PC-9 (cell line): ENCODE results near the gene LHX6. TPM values are rescaled to one million over a fixed set of nuclear protein-coding genes. Genes with fewer than 3 reads are reported as not detected.
A peak's percentile ranks its signal among the peaks of the same experiment; 100 is the strongest.

Experiments used
- Bru-seq: library from RNA; stranded (reverse); fragments of 400-500 nt; gene quantifications from one replicate; lab custom pipeline; 2021; lab: Mats Ljungman, UMichigan
- BruChase-seq, 2 experiments: library from RNA; stranded (reverse); fragments of 400-500 nt; gene quantifications; one replicate each; lab custom pipeline; 2021; lab: Mats Ljungman, UMichigan
- BruUV-seq: library from RNA; stranded (reverse); fragments of 400-500 nt; replicated peaks from 2 replicates; lab custom pipeline; 2021; lab: Mats Ljungman, UMichigan
- CTCF ChIA-PET: fragments of 300-600 bp; sonication (Branson Sonifier 250); formaldehyde crosslinking; loops from one replicate; lab custom pipeline; 2022; ENCODE audit warnings: antibody characterized with exemption; lab: Charles Lee
- POLR2A ChIA-PET: fragments of 300-600 bp; sonication (Branson Sonifier 250); formaldehyde crosslinking; loops from one replicate; lab custom pipeline; 2022; ENCODE audit warnings: antibody characterized with exemption; ENCODE audit not compliant: unreplicated experiment; lab: Charles Lee
- DNase-seq, 2 experiments: peaks; one replicate each; pipeline versions ENCODE4 v3.0.0 to v3.0.0-alpha.2; 2015 to 2022; ENCODE audit warnings: mixed read lengths in 1 of 2
- H2AFZ ChIP-seq: fragments of 200-600 bp; sonication (generic); 2 replicates; pipeline ENCODE4 v1.8.1; 2017; ENCODE audit warnings: antibody characterized with exemption
- H3F3A ChIP-seq: fragments of 200-600 bp; sonication (generic); 2 replicates; pipeline ENCODE4 v1.8.1; 2017; ENCODE audit warnings: antibody characterized with exemption, mild to moderate bottlenecking, low read depth; ENCODE audit not compliant: insufficient read depth
- H3K27ac ChIP-seq: fragments of 200-600 bp; sonication (generic); 2 replicates; pipeline ENCODE4 v1.6.1; 2016; ENCODE audit warnings: mixed run types
- H3K27me3 ChIP-seq: fragments of 200-600 bp; sonication (generic); 2 replicates; pipeline ENCODE4 v1.6.1; 2016; ENCODE audit warnings: low read depth, mixed run types; ENCODE audit not compliant: insufficient read depth
- H3K36me3 ChIP-seq: fragments of 200-600 bp; sonication (generic); 2 replicates; pipeline ENCODE4 v1.6.1; 2016; ENCODE audit warnings: low read depth, mixed run types
- H3K4me1 ChIP-seq: fragments of 200-600 bp; sonication (generic); replicated peaks from 2 replicates; pipeline ENCODE4 v1.6.1; 2016; ENCODE audit warnings: mixed run types; ENCODE audit not compliant: insufficient read depth
- H3K4me2 ChIP-seq: fragments of 200-600 bp; sonication (generic); 2 replicates; pipeline ENCODE4 v1.6.1; 2017; ENCODE audit warnings: mixed run types
- H3K4me3 ChIP-seq: fragments of 200-600 bp; sonication (generic); 2 replicates; pipeline ENCODE4 v1.6.1; 2016; ENCODE audit warnings: mixed run types
- H3K79me2 ChIP-seq: fragments of 200-600 bp; sonication (generic); 2 replicates; pipeline ENCODE4 v1.6.1; 2017; ENCODE audit warnings: low read depth, mixed run types
- H3K9me2 ChIP-seq: fragments of 200-600 bp; sonication (generic); 2 replicates; pipeline ENCODE4 v1.8.1; 2017; ENCODE audit warnings: mild to moderate bottlenecking; ENCODE audit not compliant: insufficient read depth
- H3K9me3 ChIP-seq: fragments of 200-600 bp; sonication (generic); 2 replicates; pipeline ENCODE4 v1.8.1; 2016; ENCODE audit warnings: low read depth; ENCODE audit not compliant: insufficient read depth
- H4K20me1 ChIP-seq: fragments of 200-600 bp; sonication (generic); 2 replicates; pipeline ENCODE4 v1.8.1; 2017; ENCODE audit not compliant: insufficient read depth
- EZH2 ChIP-seq: fragments of 200-600 bp; sonication (generic); IDR thresholded peaks from 2 replicates; pipeline ENCODE4 v1.8.0; 2017; ENCODE audit warnings: antibody characterized with exemption, low read depth
- intact Hi-C: fragments of 100-400 bp; cut with micrococcal nuclease; formaldehyde crosslinking; loops from one replicate; pipeline ENCODE4 v1.10.0; 2022; ENCODE audit not compliant: unreplicated experiment
- long read RNA-seq: library from polyadenylated mRNA; stranded (forward); transcript quantifications from one replicate; pipeline ENCODE4 v2.0.0, GENCODE V29; 2022
- total RNA-seq: library from RNA; stranded (reverse); gene quantifications from 2 replicates; pipeline ENCODE4 v1.2.3, GENCODE V29; 2021
- TF ChIP-seq, protein P1 (sequence below): fragments of 200-600 bp; sonication (generic); conservative IDR thresholded peaks from 2 replicates; pipeline ENCODE4 v1.6.1; 2017; ENCODE audit warnings: mixed run types, antibody characterized with exemption, mild to moderate bottlenecking, moderate library complexity

Gene LHX6
- total RNA-seq (0.48 TPM in 1 of 2 replicates, not detected in the other), Bru-seq, nascent RNA (percentile 11 among the genes with signal in this experiment), BruChase-seq, experiment 1, labeled RNA remaining after a 2-hour chase (percentile 11 among the genes with signal in this experiment), BruChase-seq, experiment 2, labeled RNA remaining after a 6-hour chase (percentile 6 among the genes with signal in this experiment)
- long read RNA-seq, partial matches to known transcripts, result 0 of 1 reads
- long read RNA-seq, other reads (novel, unspliced or antisense), result 0 of 1 reads

DNA sequence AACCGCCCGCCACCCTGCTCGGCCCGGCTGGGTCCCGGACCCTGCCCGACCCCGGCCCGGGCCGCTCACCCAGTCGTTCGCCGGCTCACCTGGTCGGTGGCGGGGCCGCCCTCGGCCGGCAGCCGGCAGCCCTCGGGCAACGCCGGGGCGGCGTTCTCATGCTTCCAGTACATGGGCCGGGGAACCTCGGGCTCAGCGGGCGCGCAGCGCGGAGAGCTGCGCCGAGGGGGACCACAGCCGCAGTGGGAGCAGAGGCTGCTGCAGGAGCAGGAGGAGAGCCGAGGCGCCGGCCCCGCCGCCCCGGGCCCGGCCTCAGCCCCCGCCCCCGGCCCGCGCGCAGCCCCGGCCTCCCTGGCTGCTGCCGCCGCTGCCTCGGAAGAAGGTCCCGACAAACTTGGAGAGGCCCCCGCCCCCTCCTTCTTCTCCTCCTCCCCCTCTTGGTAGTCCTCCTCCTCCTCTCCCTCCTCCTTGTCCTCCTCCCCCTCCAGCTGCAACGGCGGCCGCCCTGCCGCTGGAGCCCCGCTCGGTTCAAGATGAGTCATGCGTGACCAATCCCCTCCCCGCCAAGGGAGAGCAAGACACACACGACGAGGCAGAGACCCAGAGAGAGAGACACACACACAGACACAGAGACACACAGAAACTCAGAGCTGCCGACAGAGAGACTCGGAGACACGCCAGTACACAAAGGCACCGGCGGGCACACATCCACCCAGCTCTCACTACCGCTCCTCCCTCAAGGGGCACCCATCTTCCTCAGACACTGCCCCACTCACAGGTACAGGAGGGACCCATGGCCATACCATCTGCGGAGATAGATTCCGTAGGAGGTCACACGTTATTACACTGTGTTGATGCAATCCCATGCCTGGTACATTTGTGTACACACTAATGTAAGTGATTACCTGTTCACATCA is at the start of gene LHX6:
Gene LHX6 (minus strand): TSS at position 390 of the 917 bp plus-strand sequence. CDS start 217 bp downstream, at position 173.
- no peak for TF ChIP-seq EZH2
- TF ChIP-seq, protein P1, sequence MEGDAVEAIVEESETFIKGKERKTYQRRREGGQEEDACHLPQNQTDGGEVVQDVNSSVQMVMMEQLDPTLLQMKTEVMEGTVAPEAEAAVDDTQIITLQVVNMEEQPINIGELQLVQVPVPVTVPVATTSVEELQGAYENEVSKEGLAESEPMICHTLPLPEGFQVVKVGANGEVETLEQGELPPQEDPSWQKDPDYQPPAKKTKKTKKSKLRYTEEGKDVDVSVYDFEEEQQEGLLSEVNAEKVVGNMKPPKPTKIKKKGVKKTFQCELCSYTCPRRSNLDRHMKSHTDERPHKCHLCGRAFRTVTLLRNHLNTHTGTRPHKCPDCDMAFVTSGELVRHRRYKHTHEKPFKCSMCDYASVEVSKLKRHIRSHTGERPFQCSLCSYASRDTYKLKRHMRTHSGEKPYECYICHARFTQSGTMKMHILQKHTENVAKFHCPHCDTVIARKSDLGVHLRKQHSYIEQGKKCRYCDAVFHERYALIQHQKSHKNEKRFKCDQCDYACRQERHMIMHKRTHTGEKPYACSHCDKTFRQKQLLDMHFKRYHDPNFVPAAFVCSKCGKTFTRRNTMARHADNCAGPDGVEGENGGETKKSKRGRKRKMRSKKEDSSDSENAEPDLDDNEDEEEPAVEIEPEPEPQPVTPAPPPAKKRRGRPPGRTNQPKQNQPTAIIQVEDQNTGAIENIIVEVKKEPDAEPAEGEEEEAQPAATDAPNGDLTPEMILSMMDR, result no peak

DNA sequence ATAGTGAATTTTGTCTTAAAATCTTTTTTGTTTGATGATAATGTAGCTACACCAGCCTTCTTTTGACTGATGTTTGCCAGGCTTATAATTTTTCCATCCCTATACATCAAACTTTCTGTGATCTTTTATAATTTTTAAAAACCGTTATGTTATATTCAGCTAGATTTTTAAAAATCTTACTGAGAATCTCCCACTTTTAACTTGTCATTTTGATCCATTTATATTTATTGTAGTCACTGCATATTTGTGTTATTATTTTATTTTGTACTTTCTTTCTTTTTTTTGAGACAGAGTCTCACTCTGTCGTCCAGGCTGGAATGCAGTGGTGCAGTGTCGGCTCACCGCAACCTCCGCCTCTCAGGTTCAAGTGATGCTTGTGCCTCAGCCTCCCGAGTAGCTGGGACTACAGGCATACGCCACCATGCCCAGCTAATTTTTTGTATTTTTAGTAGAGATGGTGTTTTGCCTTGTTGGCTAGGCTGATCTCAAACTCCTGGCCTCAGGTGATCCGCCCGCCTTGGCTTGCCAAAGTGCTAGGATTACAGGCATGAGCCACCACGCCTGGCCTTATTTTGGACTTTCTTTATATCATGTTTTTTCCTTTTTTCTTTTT is 48.6 kb upstream of the LHX6 start:
- 0 out of 2 replicates have a peak, but pooled peaks cover 4% of the 10 kb centered on the region for H3F3A ChIP-seq
- no peak for DNase-seq
- no peak overlapping the region for H3K4me2 ChIP-seq
- no peaks in the 10 kb centered on the region; the same call in 1 of the 2 replicates for H3K4me1 ChIP-seq
- H4K20me1 ChIP-seq, result peaks cover 35% of the 10 kb centered on the region
- POLR2A ChIA-PET, result no interaction called here
- H3K9me2 ChIP-seq, result no peaks in the 10 kb centered on the region
- H3K27me3 ChIP-seq, result no peaks in the 10 kb centered on the region
- no peak overlapping the region for H2AFZ ChIP-seq
- TF ChIP-seq EZH2, result no peak
- TF ChIP-seq, protein P1, result no peak
- intact Hi-C loops, result no loop called here
- BruUV-seq, result no TSS peak
- H3K27ac ChIP-seq, result no peak overlapping the region
- H3K9me3 ChIP-seq, result peaks cover 22% of the 10 kb centered on the region; the same call in 1 of the 2 replicates
- no peak overlapping the region for H3K4me3 ChIP-seq
- CTCF ChIA-PET, result no interaction called here
- peaks cover 72% of the 10 kb centered on the region for H3K79me2 ChIP-seq
- H3K36me3 ChIP-seq, result peaks cover 68% of the 10 kb centered on the region

More for the DNA sequence above, at the start of gene LHX6:
- Histone ChIP-seq H3K4me2 (no peak within 1 kb of the TSS), H2AFZ (no peak within 1 kb of the TSS), H3K27me3 (peaks cover 38% of the 10 kb centered on the region), H4K20me1 (no peaks in the 10 kb centered on the region), H3K36me3 (no peaks in the 10 kb centered on the region), H3K4me1 (no peaks in the 10 kb centered on the region), H3K4me3 (no peak within 1 kb of the TSS), H3K79me2 (no peaks in the 10 kb centered on the region), H3K9me3 (no peaks in the 10 kb centered on the region), H3F3A (no peaks in the 10 kb centered on the region), H3K27ac (no peak within 1 kb of the TSS), H3K9me2 (no peaks in the 10 kb centered on the region)
- ChIA-PET POLR2A (no interaction called here), CTCF (interaction anchor here (0.7 kb wide), 1 partner anchor 726 kb away, joined by 4 read pairs; no protein-coding TSS in a partner anchor)
- no TSS peak for BruUV-seq
- intact Hi-C loops, result no loop called here
- peak in 1 of 2 experiments; percentile 16 for DNase-seq

DNA sequence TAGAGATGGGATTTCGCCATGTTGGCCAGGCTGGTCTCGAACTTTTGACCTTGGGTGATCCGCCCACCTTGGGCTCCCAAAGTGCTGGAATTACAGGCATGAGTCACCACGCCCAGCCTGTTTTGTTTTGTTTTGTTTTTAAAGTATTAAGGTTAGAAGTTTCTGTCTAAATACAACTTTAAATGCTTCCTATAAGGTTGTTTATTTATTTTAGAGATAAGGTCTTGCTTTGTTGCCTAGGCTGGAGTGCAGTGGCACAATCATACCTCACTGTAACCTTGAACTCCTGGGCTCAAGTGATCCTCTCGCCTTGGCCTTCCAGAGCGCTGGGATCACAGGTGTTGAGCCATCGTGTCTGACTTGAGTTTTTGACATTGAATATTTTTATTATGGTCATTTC is 47.3 kb upstream of the LHX6 start:
- POLR2A ChIA-PET, result no interaction called here
- TF ChIP-seq, protein P1, result no peak
- no peak for TF ChIP-seq EZH2
- peaks cover 8% of the 10 kb centered on the region; the same call in 1 of the 2 replicates for H3F3A ChIP-seq
- H3K9me2 ChIP-seq, result no peaks in the 10 kb centered on the region
- no peak overlapping the region for H2AFZ ChIP-seq
- H4K20me1 ChIP-seq, result peaks cover 35% of the 10 kb centered on the region
- peaks cover 65% of the 10 kb centered on the region for H3K36me3 ChIP-seq
- no peak overlapping the region for H3K27ac ChIP-seq
- no peaks in the 10 kb centered on the region; the same call in 1 of the 2 replicates for H3K4me1 ChIP-seq
- no peak overlapping the region for H3K4me2 ChIP-seq
- H3K9me3 ChIP-seq, result peaks cover 22% of the 10 kb centered on the region; the same call in 1 of the 2 replicates
- no TSS peak for BruUV-seq
- intact Hi-C loops, result no loop called here
- peaks cover 85% of the 10 kb centered on the region for H3K79me2 ChIP-seq
- no peak overlapping the region for H3K4me3 ChIP-seq
- CTCF ChIA-PET, result no interaction called here
- H3K27me3 ChIP-seq, result no peaks in the 10 kb centered on the region
- peak in 1 of 2 experiments; percentile 2 for DNase-seq
